ENCODE results near the gene LAG3. TPM values are rescaled to one million over a fixed set of nuclear protein-coding genes. Genes with fewer than 3 reads are reported as not detected.

LAG3 gene
- total RNA-seq, 1 donor from 2014 or later: 0.49 TPM

DNA sequence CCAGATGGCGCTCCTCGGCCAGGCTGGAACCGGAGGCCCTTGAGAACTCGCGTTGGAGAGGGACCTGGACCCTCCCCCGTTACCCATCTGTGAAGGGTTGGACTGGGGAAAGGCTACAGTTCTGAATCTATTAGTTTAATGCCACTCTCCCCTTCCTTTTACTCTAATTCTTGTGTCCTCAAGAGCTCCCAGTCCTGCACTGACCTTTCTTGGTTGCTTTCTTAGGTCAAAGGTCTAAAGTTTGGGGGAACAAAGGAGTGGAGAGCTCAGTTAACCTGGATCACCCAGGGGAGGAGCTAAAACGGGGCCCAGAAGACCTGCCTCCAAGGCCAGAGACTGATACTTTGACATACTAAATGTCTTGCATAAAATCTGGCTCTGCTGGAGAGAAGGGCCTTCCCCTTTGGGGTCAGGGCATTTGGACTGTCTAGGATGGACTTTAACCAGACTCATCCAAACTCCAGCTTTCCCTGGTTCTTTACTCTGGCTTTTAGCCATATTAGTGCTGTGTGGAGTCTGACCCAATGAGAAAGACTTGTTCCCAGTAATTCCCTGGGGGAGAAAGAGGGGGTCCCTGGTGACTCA, 18.5 kb upstream of the LAG3 start:
- DNase-seq: no peak

DNA sequence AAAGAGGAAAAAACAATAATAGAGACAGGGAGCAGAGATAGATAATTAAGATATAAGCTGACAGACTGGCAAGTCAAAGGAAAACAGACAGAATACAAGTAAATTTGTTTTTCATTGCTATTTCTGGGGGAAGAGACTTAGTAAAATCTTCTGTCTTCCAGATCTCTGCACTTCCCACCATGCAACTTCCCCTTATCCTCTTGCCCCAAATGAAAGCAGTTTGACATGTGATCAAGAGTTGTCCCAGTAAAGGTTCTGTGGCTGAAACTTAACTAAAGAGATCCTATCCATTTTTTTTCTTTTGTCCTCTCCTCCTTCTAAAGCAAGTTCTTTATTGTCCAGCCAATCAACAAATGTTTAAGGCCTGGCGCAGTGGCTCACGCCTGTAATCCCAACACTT, 17.9 kb upstream of the LAG3 start:
- DNase-seq: no peak

DNA sequence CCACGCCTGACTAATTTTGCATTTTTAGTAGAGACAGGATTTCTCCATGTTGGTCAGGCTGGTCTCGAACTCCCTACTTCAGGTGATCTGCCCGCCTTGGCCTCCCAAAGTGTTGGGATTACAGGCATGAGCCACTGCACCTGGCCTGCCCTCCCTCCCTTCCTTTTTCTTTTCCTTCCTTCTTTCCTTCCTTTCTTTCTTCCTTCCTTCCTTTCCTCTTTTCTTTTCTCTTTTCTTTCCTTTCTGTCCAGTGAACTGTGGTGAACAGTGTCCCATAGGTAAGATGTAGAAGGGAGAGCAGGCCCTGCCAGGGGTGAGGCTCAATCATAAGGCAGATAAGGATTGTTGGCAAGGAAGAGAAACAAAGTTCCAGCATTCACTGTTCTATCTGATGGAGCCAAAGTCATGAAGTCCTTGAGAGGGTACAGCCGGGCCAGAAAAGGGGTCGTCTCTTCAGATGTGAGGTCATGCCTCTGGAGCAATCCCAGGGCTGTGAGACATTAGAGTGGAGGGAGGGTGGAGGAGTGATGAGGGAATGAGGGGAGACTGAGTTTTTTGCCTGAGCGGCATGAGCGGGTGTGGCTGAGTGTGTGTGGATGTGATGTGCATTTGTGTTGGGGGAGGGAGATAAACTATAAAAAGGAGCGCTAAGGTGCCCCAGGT, 15.2 kb upstream of the LAG3 start:
- DNase-seq: no peak

DNA sequence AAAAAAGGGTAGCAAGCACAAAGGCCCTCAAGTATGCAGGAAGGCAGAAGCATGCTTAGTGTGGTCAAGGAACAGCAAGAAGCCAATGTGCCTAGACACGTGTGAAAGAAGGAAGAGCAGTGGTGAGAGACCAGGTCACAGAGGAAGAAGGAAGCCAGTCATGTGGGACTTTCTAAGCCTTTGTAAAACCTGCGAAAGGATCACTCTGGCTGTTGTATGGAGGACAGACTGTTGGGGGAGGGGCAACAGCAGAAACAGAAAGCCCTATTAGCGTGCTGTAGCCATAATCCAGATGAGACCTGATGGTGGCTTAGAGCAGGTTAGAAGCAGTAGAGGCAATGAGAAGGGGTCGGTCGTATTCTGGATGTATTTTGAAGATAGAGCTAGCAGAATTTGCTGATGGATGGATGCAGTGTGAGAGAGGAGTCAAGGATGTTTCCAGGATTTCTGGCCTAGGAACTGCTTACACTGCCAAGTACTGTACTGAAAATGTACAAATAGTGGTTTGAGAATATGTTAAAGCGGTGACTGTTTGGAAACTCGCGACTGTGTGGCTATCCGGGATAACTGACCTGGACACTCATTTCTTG, 13.7 kb upstream of the LAG3 start:
- DNase-seq: no peak

DNA sequence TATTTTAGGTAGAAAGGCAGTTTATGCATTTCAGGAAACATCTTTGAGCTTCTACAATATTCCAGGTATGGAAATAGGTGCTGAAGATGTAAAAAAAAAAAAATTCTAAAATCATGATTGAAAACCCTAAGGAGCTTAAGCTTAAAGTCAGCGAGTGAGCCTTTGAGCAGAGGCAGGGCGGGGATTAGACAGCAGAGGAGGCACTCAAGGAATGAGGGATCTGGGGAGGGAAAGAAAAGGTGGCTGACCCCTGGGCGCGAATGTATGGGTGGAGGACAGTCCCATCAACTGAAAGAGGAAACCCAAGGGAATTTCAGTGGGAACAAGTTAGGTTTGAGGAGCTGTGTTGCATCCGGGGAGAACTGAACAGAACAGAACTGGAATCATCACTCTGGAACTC, 12.6 kb upstream of the LAG3 start:
- no peak for DNase-seq

DNA sequence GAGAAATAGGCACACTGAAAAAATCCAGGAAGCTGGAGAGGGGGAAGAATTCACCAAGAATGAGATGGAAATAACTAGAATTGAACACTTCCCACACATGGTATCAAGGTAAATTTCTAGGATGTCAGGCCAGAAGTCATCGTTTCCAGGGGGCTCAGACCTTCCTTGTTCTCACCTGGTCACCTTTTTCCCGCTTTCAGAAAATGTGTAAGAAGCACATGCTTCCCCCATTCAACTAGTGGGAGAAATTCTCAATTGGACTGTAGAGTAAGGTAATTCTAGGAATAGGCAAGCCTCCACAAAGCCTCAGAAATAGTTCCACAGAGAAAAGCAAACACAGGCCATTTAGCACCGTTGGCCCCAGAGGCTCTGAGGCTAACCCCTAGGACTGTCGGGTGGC, 8.9 kb upstream of the LAG3 start:
- DNase-seq: no peak

DNA sequence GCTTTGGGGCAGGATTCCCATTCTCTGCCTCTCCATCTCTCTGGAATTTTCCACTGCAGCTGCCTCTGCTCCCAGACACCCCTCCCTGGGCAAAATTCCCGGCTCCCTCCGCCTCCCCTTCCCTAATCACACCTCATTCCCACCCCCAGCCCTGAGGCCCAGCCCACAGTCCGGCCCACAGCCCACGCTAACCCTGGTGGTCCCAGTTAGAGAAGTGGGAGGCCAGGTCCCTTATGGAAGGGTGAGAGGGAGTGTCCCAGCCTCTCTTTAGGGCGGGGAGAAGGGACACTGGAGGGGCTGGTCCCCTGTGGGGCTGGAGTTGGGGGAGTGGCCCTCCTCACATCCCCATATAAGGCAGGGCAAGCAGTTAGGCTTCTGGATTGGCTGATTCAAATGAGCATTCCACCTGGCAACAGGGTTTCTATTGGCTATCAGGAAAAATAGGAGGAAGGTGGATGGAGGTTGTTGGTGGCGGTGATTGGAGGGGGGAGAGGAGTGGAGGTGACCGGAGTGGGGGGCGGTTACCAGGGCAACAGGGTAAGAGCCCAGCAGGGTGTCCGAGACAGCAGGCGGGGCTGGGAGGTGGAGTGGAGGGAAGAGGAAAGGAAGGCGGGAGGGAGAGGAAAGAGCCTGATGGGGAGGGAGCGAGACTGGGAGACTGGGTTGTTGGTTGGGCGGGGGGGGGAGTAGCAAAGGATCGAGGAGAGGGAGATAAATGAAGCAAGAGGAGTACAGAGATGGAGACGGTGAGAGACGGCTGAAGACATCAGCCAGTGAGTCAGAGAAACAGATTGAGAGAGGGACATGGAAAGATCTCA, 8.1 kb upstream of the LAG3 start:
- peak; percentile 99 for DNase-seq

DNA sequence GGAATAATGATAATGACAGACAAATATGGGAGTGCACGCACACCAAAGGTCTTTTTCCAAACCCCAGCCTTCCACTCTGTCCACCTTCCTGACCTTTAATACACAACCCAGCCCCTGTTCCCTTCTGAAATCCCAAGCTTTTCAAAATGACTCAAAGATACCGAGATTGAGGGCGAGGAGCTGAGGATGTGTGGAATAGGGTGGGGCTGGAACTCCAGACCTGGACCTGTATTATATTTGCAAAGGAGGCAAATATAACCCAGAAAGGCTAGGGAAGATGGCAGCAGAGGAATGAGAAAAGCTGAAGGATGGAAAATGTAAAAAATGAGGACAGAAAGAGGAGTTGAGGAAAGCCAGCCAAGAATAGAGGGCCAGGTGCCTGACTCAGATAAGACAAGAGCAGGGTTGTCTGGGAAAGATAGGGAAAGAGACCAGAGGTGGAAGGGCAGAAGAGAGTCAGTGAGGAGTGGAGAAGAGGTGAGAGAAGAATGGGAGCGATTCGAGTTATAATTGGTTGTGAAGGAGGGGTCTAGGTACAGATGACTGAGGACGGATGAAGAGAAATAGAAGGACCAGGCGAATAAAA, 7.2 kb upstream of the LAG3 start:
- no peak for DNase-seq

DNA sequence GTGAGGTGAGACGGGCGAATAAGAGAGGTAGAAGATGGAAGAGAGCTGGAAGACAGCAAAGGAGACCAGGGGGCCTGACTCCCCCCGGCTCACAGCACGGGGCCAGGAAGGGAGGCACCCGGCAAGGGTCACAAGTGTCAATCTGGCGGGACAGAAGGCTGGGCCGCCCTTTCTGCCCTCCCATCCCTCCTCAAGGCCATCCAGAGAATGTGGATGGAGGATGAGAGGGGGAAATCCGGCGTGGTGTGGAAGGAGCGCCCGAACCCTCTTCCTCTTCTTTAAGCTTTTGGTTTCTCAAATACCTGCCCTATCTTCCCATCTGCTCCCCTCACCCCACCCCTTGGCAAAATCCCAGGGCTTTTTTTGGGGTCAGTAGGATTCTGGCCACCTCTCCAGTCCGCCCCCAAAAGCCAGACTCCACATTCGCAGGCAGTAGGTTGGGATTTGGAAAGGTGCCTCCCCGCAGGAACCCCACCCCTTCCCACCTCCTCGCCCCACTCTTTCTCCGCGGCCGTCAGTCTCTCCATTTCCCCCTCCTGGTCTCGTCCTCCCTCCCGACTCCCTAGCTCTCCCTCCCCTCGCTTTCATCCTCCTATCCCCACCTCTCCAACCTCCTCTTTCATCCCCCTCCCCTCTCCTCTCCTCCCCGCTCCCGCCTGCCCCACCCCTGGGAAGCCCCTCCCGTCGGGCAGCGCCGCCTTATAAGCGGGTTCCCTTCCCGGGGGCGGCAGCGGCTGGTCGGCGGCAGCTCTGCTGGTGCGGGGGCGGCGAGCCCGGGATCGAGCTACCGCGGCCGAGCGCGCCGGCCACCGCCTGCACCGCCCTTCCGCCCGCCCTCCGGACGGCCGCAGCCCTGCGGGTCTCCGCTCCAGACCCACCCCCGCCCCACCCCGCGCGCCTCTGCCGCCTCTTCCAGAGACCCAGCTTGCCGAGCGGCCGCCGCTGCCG, 6.4 kb upstream of the LAG3 start, which contains the start of gene PTMS:
TSS of gene PTMS (plus strand) at position 730 of the 948 bp plus-strand sequence. CDS start 343 bp downstream, outside the sequence.
- DNase-seq: peak; percentile 86

DNA sequence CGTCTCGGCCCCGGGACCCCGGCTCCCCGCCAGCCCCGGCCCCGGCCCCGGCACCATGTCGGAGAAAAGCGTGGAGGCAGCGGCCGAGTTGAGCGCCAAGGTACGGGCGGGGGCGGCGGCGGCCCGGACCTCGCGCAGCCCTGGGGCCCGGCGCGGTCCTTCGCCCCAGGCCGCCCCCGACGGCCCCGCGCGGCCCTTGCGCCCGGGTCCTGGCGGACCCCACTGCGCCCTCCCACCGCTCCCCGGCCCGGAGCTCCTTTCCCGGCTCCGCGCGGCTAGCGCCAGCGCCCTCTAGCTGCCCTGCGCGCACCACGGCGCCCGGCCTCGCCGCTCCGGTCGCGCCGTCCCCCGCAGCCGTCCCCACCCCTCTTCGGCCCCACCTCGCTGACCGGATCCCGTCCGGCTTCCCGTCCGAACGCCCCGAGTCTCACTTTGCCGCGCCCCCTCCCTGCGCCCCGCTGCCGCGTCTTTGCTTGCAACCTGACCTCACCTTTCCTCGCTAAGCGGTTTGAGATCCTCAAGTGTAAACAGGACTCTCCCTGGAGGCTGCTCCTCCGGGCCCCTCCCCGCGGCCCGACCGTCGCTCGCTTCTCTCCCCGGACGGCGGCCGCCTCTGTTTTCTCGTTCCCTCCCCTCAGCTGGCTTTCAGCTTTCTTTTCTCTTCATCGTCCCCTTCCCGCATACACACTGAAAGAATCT, 5.5 kb upstream of the LAG3 start:
- DNase-seq: peak; percentile 54

DNA sequence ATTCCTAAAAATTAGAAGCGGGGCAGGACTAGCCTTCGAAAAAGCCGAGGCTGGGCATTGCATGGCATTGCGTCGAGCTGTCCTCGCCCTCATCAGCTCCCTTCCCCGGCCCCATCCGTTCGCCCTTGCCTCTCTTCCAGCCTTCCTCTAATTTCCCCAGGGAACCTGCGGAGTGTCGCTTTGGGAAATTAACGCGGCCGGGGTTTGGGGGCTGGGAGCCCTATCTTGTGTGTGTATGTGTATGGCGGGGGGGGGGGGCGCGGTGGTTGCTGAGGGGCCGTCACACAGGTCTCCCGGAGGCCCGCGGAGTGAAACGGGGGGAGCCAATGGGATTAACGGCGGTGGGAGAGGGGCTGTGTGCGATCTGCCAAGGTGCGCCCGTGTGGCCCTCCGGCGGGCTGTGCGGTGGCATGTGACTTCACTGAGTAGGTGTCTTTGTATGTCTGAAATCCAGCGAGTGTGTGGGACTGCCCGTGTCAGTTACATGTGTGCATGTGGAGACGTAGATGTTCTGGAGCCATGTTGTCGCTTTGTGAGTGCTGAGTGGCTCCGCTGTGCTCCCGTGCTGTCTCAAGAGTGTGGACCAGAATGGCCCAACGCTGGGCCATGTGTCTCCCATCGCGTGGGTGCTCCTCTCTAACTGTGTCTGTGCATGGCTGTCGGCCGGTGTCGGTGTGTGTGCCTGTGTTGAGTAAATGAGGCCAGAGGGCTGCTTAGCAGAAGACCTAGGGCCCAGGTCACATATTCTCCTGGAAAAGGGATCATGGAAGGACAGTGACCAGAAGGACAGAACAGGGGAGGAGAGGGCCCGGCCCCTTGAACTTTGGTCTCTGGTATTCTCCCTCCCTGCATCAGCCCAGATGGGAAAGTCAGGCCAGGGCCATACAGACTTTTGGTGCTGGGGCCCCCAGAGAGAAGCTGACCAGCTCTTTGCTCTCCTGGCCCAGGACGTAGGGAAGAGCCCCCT, 4.7 kb upstream of the LAG3 start:
- no peak for DNase-seq

DNA sequence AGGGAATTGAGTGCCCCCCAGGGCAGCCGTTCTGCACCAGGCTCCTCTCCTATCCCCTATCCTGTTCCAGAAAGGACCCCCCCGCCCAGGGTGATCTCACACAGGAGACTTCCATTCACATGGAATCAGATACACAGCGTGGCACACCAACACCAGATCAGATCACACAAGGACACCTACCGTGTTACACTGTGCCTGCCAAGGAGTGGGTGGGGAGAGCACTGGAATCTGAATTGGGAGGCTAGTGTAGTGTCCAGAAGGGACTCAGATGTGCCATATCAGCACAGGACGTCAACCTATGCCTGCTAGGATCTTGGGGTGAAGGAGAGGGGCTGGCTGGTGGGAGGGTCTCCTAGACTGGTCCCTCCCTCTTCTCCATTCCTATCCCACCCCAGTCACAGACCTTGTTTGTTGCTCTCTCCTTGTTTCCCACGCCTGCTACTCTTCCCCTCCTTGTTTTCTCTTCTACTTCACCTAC, 3.8 kb upstream of the LAG3 start:
- no peak for DNase-seq

DNA sequence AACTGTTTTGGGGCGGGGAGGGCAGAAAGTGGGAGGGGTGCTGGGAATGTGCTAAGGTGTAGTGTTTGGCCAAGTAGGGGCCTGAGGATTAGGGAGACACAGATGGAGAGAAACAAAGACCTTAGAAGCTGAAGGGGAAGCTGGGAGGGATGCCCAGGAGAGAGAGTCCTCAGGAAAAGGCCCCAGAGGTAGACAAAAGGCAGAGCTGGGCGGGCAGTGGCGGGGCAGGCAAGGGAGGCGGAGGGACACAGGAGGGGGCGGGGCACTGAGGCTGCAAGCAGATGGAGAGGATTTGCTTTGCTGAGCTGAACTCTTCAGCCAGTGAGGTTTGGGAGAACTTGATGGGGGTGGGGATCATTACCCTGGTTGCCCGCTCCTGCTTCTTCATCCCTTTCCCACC, 3.3 kb upstream of the LAG3 start:
- DNase-seq: no peak

DNA sequence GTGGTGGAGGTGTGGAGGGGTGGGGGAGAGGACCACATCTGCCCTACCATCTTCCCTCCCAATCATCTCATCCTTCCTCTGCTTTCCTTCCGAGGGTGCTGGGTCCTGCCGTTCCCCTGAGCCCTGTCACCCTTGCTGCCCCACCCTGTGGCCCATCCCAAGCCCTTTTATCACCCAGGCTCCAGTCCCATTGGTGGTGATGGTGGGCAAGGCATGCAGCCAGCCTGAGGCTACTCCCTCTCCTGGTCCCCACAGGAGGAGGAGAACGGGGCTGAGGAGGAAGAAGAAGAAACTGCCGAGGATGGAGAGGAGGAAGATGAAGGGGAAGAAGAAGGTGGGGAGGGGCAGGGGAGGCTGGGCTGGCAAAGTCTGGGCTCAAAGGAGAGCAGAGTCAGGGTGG, 2.7 kb upstream of the LAG3 start:
- DNase-seq: no peak

DNA sequence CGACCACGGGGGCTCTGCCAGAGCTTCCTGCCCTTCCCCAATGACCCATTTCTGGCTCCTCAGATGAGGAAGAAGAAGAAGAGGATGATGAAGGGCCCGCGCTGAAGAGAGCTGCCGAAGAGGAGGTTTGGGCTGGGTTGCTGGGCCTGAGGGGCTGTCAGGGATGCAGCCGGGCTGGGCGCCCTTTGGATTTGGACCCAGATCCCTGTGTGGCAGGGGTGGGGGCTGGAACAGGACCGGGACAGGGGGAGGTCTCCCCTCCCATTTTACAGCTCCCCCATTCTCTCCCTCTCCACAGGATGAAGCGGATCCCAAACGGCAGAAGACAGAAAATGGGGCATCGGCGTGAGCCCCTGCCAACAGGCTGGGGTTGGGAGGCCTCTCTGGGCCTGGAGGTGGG, 2.2 kb upstream of the LAG3 start:
- no peak for DNase-seq

DNA sequence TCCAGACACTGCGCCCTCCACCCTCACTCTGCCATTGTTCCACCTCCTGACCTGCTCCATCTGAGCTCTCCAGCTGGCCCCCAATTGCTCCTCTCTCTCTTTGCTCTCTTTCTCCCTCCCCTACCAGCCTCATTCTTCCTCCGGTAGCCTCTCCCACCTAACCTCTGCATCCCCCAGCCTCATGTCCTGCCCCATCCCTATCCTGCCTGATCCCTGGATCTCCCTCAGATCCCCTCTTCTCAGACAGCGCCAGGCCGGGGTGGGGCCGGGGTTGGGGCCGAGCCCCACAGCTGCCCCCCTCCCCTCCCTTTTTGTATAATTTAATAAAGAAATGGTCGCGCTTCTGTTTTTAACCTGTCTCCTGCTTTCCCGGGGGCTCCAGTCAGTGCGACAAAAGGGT, 1.7 kb upstream of the LAG3 start:
- no peak for DNase-seq

DNA sequence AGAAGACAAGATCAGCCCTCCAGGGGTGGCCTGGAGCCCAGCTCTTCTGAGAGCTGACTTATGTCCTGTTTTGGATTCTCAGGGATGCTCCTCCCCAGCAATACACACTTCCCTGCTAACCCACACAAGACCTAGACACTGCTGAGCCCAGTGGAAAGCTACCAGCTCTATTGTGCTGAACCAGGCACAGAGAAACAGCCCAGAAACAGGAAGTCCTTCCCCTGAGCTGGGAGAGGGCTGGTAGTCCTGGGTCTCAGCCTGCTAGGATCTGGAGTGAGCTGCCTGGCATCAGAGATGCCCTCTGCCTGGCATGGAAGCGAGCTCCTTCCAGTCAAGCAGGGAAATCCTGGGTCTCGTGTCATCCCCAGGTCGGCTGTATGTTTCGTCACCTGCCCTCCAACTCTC, 1.2 kb upstream of the LAG3 start:
- DNase-seq: no peak

DNA sequence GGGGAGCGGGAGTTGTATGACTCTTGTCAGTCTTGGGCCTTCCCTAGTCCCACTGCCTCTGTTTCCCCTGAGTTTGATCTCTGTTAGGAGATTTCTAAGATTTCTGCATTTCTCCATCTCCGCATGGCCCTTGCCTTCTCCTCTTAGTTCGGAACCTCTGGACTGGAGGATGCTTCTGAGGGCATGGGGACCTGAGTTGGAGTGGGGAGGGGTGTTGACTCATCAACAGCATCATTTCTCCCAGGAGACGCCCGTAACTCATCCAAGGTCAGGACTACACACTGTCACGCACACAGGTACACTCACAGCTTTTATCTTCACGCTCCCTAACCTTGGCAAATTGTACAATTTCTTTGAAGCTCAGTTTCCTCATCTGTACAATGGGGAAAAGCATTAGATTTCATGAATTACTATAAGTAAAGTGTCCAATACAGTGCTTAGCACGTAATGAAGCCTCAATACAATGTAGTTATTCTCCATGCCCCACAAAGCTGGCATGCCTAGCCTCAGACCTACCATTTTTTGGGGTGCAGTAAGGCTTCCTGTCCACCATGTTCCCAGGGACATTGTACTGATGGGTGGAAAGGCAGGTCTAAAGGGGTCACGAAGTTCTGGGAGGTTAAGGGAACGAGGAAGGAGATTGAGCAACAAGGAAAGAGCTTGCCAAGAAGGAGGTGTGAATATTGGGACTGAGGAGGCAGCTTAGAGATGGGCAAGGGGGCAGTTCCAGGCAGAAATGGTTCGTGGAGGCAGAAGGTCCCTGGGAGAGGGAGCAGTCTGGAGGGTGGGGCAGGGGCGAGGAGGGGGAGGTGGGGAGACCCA, 600 bp upstream of the LAG3 start:
- DNase-seq: no peak

Measured in skin of body (tissue), 2 donors.